ENCODE measurements around the gene ZNF407.
"Not testable (repeated sequence)": the region's sequence is repeated elsewhere in the genome, so short reads cannot be mapped to it uniquely, and the experiment has no call there.

- not testable (repeated sequence) for TF ChIP-seq RAD51 (IDR thresholded peaks at IDR 0.05; ENCODE audit: borderline replicate concordance); MAF1 (CRISPR knock-in tag; IDR thresholded peaks at IDR 0.05; ENCODE audit: borderline replicate concordance)
Observed at GRCh38 chr18:74971776-74972175, 374.1 kb downstream of the ZNF407 start.
